Measurements from ENCODE around the gene RNF208. TPM values are rescaled to one million over a fixed set of nuclear protein-coding genes. Genes with fewer than 3 reads are reported as not detected.

RNF208 gene
- total RNA-seq, 4 donors from 2014 or later = 1.1 to 6.5 (median 1.5) TPM

GRCh38 chr9:137216188-137216965 lies 5.7 kb downstream of the RNF208 start:
- TF ChIP-seq POLR2A (IDR thresholded peaks at IDR 0.05) = no peak
- TF ChIP-seq CTCF (IDR thresholded peaks at IDR 0.05 in 4 of 5, conservative IDR thresholded peaks at IDR 0.05 in 1 of 5) = no peak
- no peak overlapping the region for H3K4me3 ChIP-seq

GRCh38 chr9:137215196-137215986 lies 6.6 kb downstream of the RNF208 start:
- no peaks in the 10 kb centered on the region for H3K9me3 ChIP-seq
- no peak for ATAC-seq
- intact Hi-C loops (cut with DNase I; ENCODE audit: low total_unique reads) = no loop called here
- TF ChIP-seq CTCF (IDR thresholded peaks at IDR 0.05 in 4 of 5, conservative IDR thresholded peaks at IDR 0.05 in 1 of 5) (no peak), POLR2A (IDR thresholded peaks at IDR 0.05) (no peak)
- no peak for DNase-seq
- H3K27ac ChIP-seq = no peak overlapping the region
- no peak overlapping the region for H3K4me3 ChIP-seq
- no peaks in the 10 kb centered on the region for H3K27me3 ChIP-seq
- H3K36me3 ChIP-seq = no peaks in the 10 kb centered on the region
- H3K4me1 ChIP-seq = peaks cover 9 to 12% of the 10 kb centered on the region in 2 donors
- in situ Hi-C loops (cut with MboI; ENCODE audit: low sequenced_read_pairs in 4 of 4) = loop anchor here in 1 of 4 donors (10.0 kb wide), 1 partner anchor 91 kb away; no protein-coding TSS in a partner anchor

More at GRCh38 chr9:137216188-137216965, 5.7 kb downstream of the RNF208 start:
- in situ Hi-C loops (cut with MboI; ENCODE audit: low sequenced_read_pairs in 4 of 4) = loop anchor here in 1 of 4 donors (10.0 kb wide), 1 partner anchor 92 kb away; no protein-coding TSS in a partner anchor
- DNase-seq (no peak), ATAC-seq (no peak)
- Histone ChIP-seq H3K9me3 (no peaks in the 10 kb centered on the region), H3K27me3 (no peaks in the 10 kb centered on the region), H3K36me3 (no peaks in the 10 kb centered on the region), H3K4me1 (peaks cover 9 to 14% of the 10 kb centered on the region in 2 donors), H3K27ac (no peak overlapping the region)
- intact Hi-C loops (cut with DNase I; ENCODE audit: low total_unique reads) = no loop called here

GRCh38 chr9:137214620-137215019 lies 7.4 kb downstream of the RNF208 start:
- Histone ChIP-seq H3K36me3 (no peaks in the 10 kb centered on the region), H3K4me1 (peaks cover 9 to 12% of the 10 kb centered on the region in 2 donors), H3K4me3 (no peak overlapping the region), H3K27me3 (no peaks in the 10 kb centered on the region), H3K9me3 (no peaks in the 10 kb centered on the region), H3K27ac (no peak overlapping the region)
- intact Hi-C loops (cut with DNase I; ENCODE audit: low total_unique reads) = no loop called here
- TF ChIP-seq POLR2A (IDR thresholded peaks at IDR 0.05) = no peak
- no peak for TF ChIP-seq CTCF (IDR thresholded peaks at IDR 0.05 in 4 of 5, conservative IDR thresholded peaks at IDR 0.05 in 1 of 5)
- in situ Hi-C loops (cut with MboI; ENCODE audit: low sequenced_read_pairs in 4 of 4) = loop anchor here in 1 of 4 donors (10.0 kb wide), 1 partner anchor 90 kb away; no protein-coding TSS in a partner anchor
- ATAC-seq = no peak
- no peak for DNase-seq

- DNase-seq (no peak), ATAC-seq (no peak)
- Histone ChIP-seq H3K27me3 (no peaks in the 10 kb centered on the region), H3K9me3 (no peaks in the 10 kb centered on the region), H3K4me3 (no peak overlapping the region), H3K36me3 (no peaks in the 10 kb centered on the region), H3K4me1 (peaks cover 9 to 12% of the 10 kb centered on the region in 2 donors), H3K27ac (no peak overlapping the region)
- TF ChIP-seq POLR2A (IDR thresholded peaks at IDR 0.05) (no peak), CTCF (IDR thresholded peaks at IDR 0.05 in 4 of 5, conservative IDR thresholded peaks at IDR 0.05 in 1 of 5) (no peak)
- in situ Hi-C loops (cut with MboI; ENCODE audit: low sequenced_read_pairs in 4 of 4) = loop anchor here in 1 of 4 donors (10.0 kb wide), 1 partner anchor 89 kb away; no protein-coding TSS in a partner anchor
- intact Hi-C loops (cut with DNase I; ENCODE audit: low total_unique reads) = no loop called here
These were observed 8.6 kb downstream of the RNF208 start for GRCh38 chr9:137213160-137214060.

Measured in gastrocnemius medialis (tissue), 4 donors.